HG03558 (cell line): ENCODE results near the gene RNU1-3.
"Not testable (repeated sequence)": the region's sequence is repeated elsewhere in the genome, so short reads cannot be mapped to it uniquely, and the experiment has no call there.

Experiments used
- ATAC-seq: cut with Tn5 transposase; IDR thresholded peaks from one replicate; pipeline ENCODE4 v1.9.1; 2021; ENCODE audit warnings: moderate number of reproducible peaks; ENCODE audit not compliant: unreplicated experiment; ENCODE audit errors: extremely low read depth

Gene RNU1-3

DNA sequence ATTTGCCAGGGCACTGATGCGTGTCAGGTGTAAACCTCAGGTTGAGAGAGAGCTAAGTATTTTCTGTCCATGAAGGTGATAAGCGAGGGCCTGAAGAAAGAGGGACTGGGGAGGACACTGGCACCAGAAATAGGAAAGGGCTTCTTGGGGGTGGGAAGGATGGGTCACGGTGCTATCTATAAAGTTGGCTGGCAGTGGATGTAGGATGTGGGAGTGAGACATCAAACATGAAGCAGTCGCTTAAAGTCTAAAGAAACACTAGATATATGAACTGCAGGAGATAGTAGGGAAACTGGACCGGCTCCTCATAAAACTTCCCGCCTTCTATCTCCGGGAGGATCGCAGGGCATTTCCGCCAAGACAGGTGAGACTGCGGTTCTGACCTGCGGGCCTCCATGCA, 912 bp downstream of the RNU1-3 start:
- ATAC-seq: not testable (repeated sequence)

DNA sequence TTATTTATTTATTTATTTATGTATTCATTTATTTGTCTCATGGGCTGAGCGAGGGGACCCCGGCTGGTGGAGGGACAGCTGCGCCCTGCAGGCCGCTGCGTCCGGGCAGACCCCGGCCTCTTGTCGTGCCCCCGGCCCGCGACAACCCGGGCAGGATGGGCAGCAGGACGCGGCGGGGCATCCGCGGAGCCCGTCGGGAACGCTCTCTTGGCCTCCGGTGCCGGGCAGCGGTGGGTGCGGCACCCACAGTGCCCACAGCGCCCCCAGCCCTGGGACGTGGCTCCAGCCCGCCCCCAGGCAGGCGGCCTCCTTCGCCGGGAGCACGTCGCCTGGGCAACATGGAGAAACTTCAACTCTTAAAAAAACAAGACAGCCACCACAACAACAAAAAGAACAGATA, 8.5 kb downstream of the RNU1-3 start:
- ATAC-seq: not testable (repeated sequence)

DNA sequence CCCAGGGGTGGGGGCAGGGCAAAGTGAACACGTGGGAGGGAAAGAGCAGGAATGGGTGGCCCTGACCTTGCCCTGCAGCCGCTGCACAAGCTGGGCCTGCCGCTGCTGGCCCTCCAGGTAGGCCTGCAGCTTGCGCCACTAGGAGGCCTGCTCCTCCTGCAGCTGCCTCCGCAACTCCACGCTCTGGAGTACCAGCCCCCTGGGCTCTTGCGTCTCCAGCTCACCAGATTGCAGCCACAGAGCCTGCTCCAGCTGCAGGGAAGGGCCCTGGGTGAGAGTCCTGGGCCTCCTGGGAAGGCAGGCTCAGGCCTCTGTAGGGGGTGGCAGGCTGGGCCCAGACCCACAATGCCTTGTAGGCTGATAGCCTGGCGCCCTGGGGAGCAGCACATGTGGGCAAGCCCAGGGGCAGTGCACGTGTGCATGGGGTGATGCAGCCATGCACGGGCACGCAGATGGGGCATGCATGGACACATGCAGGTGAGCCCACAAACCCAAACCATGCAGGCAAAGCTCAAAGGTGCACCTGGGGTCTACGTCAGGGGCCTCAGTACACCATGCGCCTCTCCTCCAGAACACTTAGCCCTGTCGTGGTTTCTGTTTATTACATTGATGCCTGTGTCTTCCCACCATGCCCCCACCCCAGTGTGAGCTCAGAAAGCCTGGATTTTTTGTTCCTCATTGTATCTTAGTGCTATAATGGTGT, 9.6 kb downstream of the RNU1-3 start:
- not testable (repeated sequence) for ATAC-seq

DNA sequence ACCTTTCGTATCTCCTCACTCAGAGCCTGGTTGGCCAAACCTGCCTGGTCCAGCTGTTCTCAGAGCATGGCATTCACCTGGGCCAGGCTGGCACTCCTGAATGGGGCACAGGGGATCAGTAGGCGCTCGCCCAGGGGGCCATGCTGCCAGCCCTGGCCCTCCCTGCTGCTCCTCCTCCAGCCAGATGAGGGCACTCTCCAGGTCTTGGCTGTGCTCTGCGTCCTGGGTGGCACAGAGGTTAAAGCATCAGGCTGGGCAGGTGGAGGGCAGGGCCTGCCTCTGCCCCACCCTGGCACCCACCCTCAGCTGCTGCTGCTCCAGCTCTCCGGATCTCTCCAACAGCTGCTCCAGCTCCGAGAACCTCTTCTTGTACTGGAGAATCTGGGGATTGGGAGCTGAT, 10.2 kb downstream of the RNU1-3 start:
- ATAC-seq: not testable (repeated sequence)

DNA sequence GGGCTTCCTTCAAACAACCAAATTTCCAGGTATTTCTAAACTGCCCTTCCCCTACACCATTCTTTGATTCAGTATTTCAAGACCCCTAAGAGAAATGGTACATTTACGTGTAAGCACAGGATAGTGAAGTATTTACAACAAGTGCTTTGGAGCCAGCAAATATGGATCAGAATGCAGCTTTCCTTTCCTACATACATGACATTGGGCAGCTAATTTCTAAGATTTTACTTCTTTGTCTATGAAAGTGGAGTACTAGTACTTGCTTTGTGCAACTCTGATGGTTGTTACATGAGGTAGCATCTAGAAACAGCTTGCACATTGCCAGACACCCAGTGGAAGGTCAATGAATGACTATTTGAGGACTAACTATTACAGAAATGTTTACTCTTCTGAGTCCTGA, 15.2 kb downstream of the RNU1-3 start:
- not testable (repeated sequence) for ATAC-seq

DNA sequence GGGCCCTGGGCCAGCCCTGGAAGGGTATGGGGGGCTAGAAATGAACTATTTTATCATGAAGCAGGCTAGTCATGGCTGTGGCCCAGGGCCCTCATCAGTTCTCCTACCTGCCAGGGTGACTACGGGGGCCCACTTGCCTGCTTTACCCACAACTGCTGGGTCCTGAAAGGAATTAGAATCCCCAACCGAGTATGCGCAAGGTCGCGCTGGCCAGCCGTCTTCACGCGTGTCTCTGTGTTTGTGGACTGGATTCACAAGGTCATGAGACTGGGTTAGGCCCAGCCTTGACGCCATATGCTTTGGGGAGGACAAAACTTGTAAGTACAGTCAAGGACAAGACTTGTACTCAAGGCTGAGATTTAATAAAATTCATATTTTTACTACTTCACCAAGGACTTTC, 16.8 kb downstream of the RNU1-3 start:
- ATAC-seq: not testable (repeated sequence)

DNA sequence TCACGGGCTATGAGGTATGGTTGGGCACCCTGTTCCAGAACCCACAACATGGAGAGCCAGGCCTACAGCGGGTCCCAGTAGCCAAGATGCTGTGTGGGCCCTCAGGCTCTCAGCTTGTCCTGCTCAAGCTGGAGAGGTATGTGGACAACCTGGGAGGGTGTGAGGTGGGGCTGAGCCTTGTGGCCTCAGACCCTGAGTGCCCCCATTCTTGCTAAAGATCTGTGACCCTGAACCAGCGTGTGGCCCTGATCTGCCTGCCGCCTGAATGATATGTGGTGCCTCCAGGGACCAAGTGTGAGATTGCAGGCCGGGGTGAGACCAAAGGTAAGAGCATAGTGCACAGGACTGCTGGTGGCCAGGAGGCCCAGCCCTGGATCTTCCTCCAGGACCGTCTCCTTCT, 17.4 kb downstream of the RNU1-3 start:
- not testable (repeated sequence) for ATAC-seq

DNA sequence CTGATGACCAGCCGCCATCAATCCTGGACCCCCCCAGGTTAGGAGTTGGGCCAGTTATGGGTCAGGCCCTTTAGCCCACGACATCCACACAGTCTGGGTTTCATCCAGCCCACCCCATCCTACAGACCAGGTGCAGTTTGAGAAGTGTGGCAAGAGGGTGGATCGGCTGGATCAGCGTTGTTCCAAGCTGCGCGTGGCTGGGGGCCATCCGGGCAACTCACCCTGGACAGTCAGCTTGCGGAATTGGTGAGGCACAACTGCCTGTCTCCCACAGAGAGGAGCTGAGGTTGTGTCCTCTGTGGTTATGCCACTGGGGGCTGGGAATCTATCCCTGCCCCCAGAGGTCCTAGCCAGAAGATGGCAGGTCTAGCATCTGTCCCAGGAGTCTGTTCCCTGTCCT, 18.0 kb downstream of the RNU1-3 start:
- not testable (repeated sequence) for ATAC-seq

DNA sequence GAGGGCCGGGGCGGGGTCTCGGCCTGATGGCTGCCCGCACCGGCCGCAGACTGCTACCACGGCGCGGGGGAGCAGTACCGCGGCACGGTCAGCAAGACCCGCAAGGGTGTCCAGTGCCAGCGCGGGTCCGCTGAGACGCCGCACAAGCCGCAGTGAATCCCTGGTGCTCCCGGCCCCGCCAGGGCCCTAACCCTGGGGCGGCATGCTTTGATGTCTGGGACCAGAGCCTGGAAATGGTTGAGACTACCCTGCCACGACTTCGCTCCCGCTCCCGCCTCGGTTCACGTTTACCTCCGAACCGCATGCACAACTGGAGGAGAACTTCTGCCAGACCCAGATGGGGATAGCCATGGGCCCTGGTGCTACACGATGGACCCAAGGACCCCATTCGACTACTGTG, 18.5 kb downstream of the RNU1-3 start:
- ATAC-seq: not testable (repeated sequence)

DNA sequence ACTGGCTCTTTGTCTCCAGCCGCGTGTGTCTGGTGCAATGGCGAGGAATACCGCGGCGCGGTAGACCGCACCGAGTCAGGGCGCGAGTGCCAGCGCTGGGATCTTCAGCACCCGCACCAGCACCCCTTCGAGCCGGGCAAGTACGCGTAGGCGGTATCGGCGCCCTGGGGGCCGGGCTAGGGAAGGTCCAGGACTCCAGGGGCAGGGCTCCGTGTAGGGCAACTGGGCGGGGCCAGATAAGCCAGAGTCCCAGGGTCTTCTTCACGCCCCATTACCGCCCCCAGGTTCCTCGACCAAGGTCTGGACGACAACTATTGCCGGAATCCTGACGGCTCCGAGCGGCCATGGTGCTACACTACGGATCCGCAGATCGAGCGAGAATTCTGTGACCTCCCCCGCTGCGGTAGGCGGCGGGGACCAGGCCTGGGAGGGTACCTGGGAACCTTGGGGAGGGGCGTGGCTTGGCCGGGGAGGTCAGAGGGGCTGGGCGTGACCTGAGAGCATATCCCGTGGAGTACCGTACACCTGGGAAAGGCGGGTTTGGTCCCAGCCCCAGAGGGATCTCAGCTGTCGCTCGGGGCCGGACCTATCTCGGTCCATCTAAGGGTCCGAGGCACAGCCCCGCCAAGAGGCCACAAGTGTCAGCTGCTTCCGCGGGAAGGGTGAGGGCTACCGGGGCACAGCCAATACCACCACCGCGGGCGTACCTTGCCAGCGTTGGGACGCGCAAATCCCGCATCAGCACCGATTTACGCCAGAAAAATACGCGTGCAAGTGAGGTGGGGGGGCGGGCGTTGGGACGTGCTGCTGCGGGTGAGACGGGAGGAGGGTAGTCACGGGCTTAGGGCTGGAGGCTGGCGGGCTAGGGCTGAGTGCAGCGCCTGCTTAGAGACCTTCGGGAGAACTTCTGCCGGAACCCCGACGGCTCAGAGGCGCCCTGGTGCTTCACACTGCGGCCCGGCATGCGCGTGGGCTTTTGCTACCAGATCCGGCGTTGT, 19.3 kb downstream of the RNU1-3 start:
- ATAC-seq: not testable (repeated sequence)

DNA sequence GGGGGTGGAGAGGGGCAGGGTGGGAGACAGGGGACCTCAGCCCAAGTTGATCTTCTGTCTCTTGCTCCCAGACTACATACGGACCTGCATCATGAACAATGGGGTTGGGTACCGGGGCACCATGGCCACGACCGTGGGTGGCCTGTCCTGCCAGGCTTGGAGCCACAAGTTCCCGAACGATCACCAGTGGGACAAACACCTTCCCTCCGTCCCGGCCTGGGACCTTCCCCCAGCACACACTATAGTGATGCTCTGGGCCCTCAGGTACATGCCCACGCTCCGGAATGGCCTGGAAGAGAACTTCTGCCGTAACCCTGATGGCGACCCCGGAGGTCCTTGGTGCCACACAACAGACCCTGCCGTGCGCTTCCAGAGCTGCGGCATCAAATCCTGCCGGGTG, 20.0 kb downstream of the RNU1-3 start:
- not testable (repeated sequence) for ATAC-seq

DNA sequence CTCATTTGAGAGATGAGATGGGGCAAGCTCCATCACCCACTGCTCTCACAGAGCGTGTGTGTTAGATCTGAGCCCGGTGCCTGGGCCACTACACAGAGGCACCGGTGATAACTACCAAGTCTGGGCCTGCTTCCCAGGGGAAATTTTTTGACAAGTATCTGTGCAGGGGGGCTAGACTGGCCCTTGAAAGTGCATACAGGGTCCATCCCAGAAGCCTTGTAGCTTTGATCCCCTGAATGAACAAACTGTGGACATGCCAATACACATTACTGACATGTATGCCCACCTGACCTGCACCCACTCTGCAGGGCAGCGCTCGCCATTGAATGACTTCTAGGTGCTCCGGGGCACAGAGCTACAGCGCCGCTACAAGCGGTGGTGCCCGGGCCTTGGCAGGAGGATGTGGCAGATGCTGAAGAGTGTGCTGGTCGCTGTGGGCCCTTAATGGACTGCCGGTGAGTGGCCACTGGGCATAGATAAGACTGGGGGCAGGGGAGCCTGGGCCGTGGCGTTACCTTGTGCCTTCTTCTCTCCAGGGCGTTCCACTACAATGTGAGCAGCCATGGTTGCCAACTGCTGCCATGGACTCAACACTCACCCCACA, 20.6 kb downstream of the RNU1-3 start:
- ATAC-seq: not testable (repeated sequence)

DNA sequence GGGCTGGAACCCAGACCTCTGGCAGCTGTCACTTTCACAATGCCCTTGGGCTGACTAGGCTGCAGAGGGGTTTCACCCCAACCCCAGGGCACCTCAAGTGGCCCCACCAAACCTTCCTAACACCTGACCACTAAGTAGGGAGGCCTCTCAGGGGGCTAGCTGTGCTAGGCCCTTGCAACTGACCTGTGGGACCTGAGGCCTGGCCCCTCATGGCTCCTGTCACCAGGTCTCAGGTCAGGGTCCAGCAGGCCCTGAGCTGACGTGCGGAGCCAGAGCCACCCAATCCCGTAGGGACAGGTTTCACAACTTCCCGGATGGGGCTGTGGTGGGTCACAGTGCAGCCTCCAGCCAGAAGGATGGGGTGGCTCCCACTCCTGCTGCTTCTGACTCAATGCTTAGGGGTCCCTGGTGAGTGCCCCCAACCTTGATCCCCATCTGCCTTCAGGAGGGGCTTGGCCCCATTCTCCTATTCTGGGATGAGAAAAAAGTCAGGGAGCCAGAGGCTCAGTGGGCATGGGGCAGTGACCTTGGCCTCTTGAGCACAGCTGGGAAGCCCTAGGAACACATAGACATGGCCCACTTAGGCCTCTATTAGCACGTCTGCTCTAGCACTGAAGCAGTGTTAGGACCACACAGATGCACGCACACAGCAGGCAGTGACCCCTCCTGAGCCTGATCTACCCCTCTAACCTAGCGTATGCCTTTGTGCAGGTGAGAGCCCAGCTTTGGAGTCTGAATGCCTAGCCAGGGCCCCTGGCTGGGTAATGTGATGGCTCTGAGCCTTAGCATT, 21.3 kb downstream of the RNU1-3 start:
- not testable (repeated sequence) for ATAC-seq

DNA sequence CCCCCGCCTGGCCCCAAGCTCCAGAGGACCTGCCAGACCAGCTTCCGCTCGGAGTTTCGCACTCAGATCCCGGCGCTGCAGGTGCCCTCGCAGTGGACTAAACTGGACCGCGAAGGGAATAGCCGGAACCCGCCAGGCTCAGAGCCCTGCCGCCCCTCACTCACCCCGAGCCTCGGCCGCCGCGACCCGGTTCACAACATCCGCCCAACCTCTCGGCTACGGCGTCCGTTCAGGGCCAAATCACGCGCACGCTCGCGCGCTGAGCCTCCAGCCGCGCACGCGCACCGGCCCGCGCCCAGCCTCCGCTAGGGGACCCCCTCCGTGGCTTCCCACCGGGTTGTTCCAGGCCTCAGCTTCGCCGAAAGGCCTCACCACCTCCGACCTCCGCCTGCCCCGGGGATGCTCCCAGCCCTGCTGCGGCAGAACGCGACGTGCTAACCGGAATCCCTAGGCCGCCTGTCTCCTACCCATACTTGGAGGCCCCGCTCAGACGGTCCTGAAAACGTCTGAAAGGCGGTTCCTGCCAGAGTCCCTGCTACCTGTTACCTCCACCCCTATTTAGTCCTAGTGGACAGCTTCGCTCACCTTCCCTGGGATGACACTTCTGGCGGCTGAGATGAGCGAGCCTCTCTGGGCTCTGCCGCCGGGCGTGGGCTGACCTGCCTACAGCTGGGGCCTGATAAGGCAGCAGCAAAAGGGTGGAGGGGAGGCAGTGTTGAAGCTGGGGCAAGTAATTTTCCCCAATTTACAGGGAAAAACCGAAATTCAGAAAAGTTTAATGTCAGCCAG, 22.1 kb downstream of the RNU1-3 start:
- peak; percentile 60 for ATAC-seq

DNA sequence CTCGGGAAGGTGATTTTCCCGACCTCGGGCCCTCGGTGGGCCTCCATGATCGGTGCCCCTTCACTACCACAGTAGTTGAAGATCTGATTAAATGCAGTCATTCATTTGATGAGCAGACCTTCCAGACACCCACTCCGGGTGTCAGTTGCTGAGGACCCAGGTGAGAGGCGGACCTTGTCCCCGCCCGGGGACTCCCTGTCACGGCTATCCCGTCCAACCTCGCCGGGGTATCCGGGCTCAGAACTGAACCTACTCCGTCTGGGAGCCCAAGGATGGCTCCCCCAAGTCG, 22.6 kb downstream of the RNU1-3 start:
- ATAC-seq: peak; percentile 5

DNA sequence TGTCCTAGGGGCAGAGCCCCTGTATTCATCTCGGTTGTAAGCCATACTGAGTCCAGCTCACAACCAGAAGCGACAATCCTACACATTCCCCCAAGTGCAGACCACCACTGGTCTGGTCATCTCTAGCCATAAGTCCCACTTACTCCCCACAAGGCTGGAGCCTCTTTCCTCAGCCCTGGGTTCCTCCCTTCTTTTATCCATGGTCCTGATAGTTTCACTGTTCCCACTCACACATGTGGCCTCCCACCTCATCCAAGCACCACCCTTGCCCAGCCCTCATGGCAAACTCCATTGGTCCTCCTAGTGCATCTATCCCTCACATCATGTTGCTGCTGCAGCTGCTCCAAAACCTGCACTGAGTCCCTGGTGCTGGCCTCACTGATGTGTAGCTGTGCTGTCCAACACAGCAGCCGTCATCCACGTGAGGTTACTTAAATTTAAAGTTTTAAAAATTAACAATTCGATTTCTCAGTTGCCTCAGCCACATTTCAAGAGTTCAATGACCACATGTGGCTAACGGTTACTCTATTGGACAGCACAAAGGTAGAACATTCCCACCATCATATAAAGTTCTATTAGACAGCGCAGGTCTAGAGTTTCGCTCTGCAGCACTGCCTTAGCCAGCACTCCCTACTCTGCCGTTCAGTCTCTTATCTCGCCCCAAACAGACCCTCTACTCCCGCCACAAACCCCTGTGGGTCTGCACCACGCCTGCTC, 23.1 kb downstream of the RNU1-3 start:
- not testable (repeated sequence) for ATAC-seq

DNA sequence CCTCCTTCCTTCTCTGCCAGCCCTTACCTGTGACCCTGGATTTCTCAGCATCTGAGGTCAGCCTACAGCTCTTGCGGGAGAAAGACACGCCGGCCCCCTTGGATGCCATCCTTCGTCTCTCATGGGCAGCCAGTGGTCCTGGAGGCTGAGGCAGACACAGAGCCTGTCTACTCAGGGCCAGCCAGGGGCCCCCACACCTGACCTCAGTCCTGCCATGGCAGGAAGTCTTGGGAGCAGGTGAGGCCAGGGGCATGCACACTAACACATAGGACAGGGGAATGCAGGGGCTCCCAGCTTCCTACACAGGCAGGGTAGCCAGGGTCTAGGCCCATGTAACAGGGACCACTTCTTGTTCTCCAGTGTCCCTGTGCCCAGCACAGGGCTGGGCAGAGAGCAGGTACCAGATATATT, 23.7 kb downstream of the RNU1-3 start:
- not testable (repeated sequence) for ATAC-seq

DNA sequence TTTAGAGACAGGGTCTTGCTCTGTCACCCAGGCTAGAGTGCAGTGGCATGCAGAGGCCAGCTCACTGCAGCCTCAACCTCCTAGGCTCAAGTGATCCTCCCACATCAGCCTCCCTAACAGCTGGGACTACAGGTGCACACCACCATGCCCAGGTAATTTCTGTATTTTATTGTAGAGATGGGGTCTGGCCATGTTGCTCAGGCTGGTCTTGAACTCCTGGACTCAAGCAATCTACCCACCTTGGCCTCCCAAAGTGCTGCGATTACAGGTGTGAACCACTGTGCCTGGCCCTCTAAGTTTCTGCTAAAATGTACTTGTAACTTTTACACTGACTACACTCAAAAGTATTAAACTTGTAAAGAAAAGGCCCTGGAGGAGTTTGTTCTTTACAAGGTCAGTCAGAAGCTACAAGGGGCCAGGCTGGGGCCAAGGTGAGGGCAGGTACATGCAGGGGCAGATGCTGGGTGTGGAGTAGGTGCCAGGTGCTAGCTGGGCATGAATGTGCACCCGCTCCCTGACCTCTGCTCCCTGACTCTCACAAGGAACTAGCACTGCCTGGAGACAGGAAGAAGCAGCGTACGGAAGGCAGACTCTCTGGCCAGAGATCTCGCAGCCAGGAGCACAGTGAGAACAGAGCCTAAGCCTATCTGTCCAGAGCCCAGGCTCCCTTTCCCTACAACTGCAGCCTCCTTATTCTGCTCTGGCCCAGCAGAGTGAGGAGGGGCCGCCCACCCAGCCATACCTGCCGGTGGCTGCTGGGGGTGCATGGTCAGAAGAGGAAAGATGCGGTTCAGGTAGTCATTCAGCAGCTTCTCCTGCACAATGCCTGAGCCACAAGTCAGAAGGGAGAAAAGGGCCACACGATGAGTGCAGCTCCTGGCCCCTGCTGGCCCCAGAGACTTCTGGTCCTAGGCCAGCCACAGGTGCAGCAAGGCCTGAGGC, 24.5 kb downstream of the RNU1-3 start:
- ATAC-seq: not testable (repeated sequence)
